22Rv1 (cell line): ENCODE data around the gene FAM151A.
"Not testable (repeated sequence)": the region's sequence is repeated elsewhere in the genome, so short reads cannot be mapped to it uniquely, and the experiment has no call there.

Source experiments
- ZFX ChIP-seq: fragments of 450-650 bp; IDR thresholded peaks from 2 replicates; pipeline ENCODE4 v1.6.1; 2017; ENCODE audit warnings: antibody characterized with exemption, borderline replicate concordance
- TF ChIP-seq, protein P1 (sequence below): fragments of 450-650 bp; IDR thresholded peaks from 2 replicates; pipeline ENCODE4 v1.5.1; 2017; ENCODE audit warnings: mild to moderate bottlenecking

DNA sequence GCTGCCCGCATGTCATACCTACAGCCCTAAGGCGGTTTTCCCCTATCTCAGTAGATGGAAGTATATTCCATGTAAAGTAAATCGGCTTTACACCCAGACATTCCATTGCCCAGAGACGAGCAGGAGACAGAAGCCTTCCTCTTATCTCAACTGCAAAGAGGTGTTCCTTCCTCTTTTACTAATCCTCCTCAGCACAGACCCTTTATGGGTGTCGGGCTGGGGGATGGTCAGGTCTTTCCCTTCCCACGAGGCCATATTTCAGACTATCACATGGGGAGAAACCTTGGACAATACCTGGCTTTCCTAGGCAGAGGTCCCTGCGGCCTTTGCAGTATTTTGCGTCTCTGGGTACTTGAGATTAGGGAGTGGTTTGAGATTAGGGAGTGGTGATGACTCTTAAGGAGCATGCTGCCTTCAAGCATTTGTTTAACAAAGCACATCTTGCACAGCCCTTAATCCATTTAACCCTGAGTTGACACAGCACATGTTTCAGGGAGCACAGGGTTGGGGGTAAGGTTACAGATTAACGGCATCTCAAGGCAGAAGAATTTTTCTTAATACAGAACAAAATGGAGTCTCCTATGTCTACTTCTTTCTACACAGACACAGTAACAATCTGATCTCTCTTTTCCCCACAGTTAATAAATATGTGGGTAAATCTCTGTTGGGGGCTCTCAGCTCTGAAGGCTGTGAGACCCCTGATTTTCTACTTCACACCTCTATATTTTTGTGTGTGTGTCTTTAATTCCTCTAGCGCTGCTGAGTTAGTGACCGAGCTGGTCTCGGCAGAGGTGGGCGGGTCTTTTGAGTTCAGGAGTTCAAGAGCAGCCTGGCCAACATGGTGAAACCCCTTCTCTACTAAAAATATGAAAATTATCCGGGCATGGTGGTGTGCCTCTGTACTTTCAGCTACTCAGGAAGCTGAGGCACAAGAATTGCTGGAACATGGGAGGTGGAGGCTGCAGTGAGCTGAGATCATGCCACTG lies 13.4 kb upstream of the FAM151A start:
- TF ChIP-seq, protein P1, sequence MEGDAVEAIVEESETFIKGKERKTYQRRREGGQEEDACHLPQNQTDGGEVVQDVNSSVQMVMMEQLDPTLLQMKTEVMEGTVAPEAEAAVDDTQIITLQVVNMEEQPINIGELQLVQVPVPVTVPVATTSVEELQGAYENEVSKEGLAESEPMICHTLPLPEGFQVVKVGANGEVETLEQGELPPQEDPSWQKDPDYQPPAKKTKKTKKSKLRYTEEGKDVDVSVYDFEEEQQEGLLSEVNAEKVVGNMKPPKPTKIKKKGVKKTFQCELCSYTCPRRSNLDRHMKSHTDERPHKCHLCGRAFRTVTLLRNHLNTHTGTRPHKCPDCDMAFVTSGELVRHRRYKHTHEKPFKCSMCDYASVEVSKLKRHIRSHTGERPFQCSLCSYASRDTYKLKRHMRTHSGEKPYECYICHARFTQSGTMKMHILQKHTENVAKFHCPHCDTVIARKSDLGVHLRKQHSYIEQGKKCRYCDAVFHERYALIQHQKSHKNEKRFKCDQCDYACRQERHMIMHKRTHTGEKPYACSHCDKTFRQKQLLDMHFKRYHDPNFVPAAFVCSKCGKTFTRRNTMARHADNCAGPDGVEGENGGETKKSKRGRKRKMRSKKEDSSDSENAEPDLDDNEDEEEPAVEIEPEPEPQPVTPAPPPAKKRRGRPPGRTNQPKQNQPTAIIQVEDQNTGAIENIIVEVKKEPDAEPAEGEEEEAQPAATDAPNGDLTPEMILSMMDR: not testable (repeated sequence)
- not testable (repeated sequence) for TF ChIP-seq ZFX
